Upper lobe of right lung (tissue), 1 donor: Measurements from ENCODE around the gene MAML1. TPM values are rescaled to one million over a fixed set of nuclear protein-coding genes. Genes with fewer than 3 reads are reported as not detected.

Source experiments
- ATAC-seq: fragments of 200-7000 bp; cut with Tn5 transposase; one replicate; pipeline ENCODE4 v1.9.1; 2020; ENCODE audit warnings: mild to moderate bottlenecking, moderate library complexity
- DNase-seq: peaks from one replicate; pipeline ENCODE4 v3.0.0-alpha.2; 2020
- H3K27ac ChIP-seq: fragments of 200-600 bp; one replicate; pipeline ENCODE4 v1.8.0; 2022
- H3K27me3 ChIP-seq: fragments of 200-600 bp; one replicate; pipeline ENCODE4 v1.8.0; 2022; ENCODE audit warnings: mild to moderate bottlenecking
- H3K36me3 ChIP-seq: fragments of 200-600 bp; one replicate; pipeline ENCODE4 v1.8.0; 2022
- H3K4me1 ChIP-seq: fragments of 200-600 bp; one replicate; pipeline ENCODE4 v1.8.0; 2022
- H3K4me3 ChIP-seq: fragments of 200-600 bp; one replicate; pipeline ENCODE4 v1.8.0; 2022; ENCODE audit warnings: mild to moderate bottlenecking
- H3K9me3 ChIP-seq: fragments of 200-600 bp; one replicate; pipeline ENCODE4 v1.8.0; 2022
- CTCF ChIP-seq: fragments of 200-600 bp; IDR thresholded peaks from one replicate; pipeline ENCODE4 v1.8.0; 2022; ENCODE audit warnings: antibody characterized with exemption
- intact Hi-C: fragments of 100-400 bp; cut with DNase I; formaldehyde crosslinking; loops from one replicate; pipeline ENCODE4 v1.11.0; 2022
- total RNA-seq: library from RNA; stranded (reverse); fragmentation: NEBNext Ultra II Directional; extraction: Animal tissue kit (Norgen Biotek cat#: 25700); gene quantifications from one replicate; pipeline ENCODE4 v1.2.1, GENCODE V29; 2021
- donor health status: DM: no; HTN: yes; CAD: no; lungs with severe emphysema.

MAML1 gene
- total RNA-seq, 1 donor from 2014 or later = 24.4 TPM

GRCh38 chr5:179730852-179731251 lies 1.8 kb upstream of the MAML1 start:
- intact Hi-C loops = no loop called here
- TF ChIP-seq CTCF = no peak
- H3K27me3 ChIP-seq = no peaks in the 10 kb centered on the region
- H3K9me3 ChIP-seq = no peaks in the 10 kb centered on the region
- no peak overlapping the region for H3K4me3 ChIP-seq
- H3K36me3 ChIP-seq = peaks cover 50% of the 10 kb centered on the region
- ATAC-seq (no peak), DNase-seq (no peak)
- H3K27ac ChIP-seq = no peak overlapping the region
- H3K4me1 ChIP-seq = peaks cover 31% of the 10 kb centered on the region

- ATAC-seq (peak; percentile 1), DNase-seq (peak; percentile 68)
- H3K4me1 ChIP-seq = peaks cover 40% of the 10 kb centered on the region
- peak overlapping the region; percentile 73 for H3K27ac ChIP-seq
- H3K36me3 ChIP-seq = peaks cover 40% of the 10 kb centered on the region
- no peaks in the 10 kb centered on the region for H3K27me3 ChIP-seq
- H3K9me3 ChIP-seq = no peaks in the 10 kb centered on the region
- peak overlapping the region; percentile 72 for H3K4me3 ChIP-seq
- no peak for TF ChIP-seq CTCF
- intact Hi-C loops = no loop called here
Observed at GRCh38 chr5:179731791-179732411, 721 bp upstream of the MAML1 start.

- no peaks in the 10 kb centered on the region for H3K9me3 ChIP-seq
- peak; percentile 67 for ATAC-seq
Observed at GRCh38 chr5:179732918-179733771, 523 bp downstream of the MAML1 start.

GRCh38 chr5:179733772-179734126 lies 1.1 kb downstream of the MAML1 start:
- TF ChIP-seq CTCF = no peak
- DNase-seq (no peak), ATAC-seq (no peak)
- intact Hi-C loops = no loop called here
- no peaks in the 10 kb centered on the region for H3K9me3 ChIP-seq
- H3K4me1 ChIP-seq = peaks cover 55% of the 10 kb centered on the region
- peak overlapping the region; percentile 90 for H3K27ac ChIP-seq
- peak overlapping the region; percentile 72 for H3K4me3 ChIP-seq
- H3K27me3 ChIP-seq = no peaks in the 10 kb centered on the region
- peaks cover 24% of the 10 kb centered on the region for H3K36me3 ChIP-seq

More at GRCh38 chr5:179732918-179733771, 523 bp downstream of the MAML1 start:
- Histone ChIP-seq H3K36me3 (peaks cover 29% of the 10 kb centered on the region), H3K4me1 (peaks cover 51% of the 10 kb centered on the region), H3K27ac (peak overlapping the region; percentile 90), H3K27me3 (no peaks in the 10 kb centered on the region), H3K4me3 (peak overlapping the region; percentile 72)
- TF ChIP-seq CTCF = no peak
- DNase-seq = peak; percentile 69
- intact Hi-C loops = no loop called here

- intact Hi-C loops = no loop called here
- H3K36me3 ChIP-seq = peaks cover 15% of the 10 kb centered on the region
- H3K4me3 ChIP-seq = peak overlapping the region; percentile 72
- no peaks in the 10 kb centered on the region for H3K27me3 ChIP-seq
- H3K4me1 ChIP-seq = peaks cover 59% of the 10 kb centered on the region
- DNase-seq = no peak
- no peaks in the 10 kb centered on the region for H3K9me3 ChIP-seq
- peak overlapping the region; percentile 26 for H3K27ac ChIP-seq
- no peak for TF ChIP-seq CTCF
- ATAC-seq = no peak
Observed at GRCh38 chr5:179734536-179735164, 2.0 kb downstream of the MAML1 start.
